Measurements from ENCODE around the gene ARAP1.

Gene ARAP1

DNA sequence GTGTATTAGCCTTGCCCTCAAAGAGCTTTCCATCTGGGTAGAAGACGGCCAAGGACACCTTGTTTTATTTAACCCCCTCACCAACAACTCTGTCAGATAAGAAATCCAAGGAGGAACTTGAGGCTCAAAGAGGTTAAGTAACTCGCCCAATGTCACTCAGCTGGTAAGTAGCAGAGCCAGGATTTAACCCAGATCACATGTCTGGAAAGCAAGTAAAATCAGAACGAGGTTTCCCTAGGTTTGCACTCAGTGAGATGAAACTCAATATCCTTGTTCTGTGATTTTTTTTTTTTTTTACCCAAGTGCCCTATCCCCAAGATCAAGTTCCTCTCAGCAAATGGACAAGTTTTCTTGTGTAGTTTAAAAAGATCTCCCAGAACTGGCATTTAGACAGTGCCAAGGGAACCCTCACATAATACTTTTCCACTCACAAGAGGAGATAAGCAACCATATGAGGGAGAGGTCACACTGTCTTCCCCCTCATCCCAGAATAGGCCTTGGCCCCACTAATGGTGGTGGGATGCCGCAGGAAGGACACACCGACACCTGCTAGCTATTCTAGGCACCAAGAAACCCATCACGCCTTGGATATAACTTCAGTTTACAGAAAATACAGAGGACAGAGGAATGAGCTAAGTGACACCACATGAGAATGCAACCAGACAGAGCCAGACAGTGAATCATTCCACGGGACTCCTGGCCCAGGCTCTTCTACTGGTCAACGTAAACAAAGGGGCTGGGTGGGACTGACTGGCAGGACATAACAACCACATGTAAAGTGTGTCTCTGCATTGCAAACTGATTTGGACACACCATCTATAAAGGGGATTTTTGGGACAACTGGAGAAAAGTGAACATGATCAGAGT is 8.6 kb upstream of the ARAP1 start:
- no peak for DNase-seq

DNA sequence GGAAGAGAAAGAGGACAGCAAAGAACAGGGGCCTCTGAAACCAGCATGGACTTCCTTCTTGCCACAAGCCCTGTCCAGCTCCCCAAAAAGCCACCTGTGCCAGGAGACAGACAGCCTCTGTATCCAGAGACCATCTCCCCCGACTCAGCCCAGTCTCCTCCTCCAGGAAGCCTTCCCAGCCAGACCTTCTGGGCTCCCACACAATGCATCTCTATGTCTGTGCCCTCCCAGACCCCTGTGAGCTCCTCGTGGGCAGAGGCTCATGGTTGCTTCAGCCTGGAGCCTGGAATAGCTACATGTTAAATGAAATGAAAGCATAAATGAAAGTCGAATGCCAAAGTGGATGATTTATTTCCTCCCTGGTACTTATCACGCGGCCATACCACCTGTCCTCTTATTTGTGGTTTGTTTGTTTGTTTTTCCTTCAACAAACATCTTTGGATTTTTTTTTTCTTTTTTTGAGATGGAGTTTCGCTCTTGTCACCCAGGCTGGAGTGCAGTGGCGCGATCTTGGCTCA is 7.3 kb upstream of the ARAP1 start:
- DNase-seq, result no peak

DNA sequence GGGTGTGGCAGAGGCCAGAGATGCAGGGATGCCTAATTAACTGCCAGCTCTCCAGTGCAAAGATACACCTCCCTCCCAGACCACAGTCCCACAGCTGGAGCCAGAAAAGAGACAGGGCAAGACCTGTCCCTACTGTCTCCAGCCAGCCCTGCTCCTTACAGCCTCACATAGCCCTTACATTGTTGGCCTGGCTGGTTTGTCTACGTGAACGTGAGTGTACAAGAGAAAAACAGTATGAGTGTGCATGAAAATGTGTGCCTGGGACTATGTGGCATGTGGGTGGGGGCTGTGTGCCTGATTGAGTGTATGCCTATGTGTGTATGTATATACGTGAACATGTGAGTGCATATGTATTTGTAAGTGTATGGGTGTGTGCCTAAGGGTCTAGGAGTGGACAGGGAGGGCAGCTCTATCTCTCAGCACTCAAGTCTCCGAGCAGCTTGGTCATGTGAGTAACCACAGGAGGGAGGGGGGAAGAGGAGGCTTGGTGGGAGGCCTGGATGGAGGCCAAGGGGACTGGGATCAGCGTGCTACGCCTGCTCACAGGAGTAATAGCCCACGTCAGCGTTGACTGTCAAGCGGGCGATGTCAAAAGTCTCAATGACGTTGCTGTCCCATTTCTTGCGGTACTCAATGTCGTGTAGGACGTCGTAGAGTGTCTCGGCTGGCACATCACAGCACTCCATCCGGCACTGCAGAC is 6.6 kb upstream of the ARAP1 start:
- no peak for DNase-seq

DNA sequence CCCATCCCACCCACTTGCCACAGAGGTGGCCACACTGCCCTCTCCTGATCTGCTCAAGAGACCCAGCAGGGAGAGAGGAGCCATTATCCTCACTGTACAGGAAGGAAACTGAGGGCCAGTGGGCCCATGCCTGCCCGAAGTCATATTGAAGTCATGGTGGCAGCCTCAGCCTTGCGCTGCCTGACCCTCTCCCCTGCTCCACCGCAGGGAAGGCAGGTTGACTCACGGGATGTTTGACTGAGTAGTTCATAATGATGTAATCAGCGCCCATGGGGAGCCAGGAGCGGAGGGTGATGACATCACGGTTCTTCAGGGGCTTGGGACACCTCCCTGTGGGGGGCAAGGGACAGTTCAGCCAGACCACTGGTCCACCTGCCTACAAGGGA is 6.1 kb upstream of the ARAP1 start:
- no peak for DNase-seq

DNA sequence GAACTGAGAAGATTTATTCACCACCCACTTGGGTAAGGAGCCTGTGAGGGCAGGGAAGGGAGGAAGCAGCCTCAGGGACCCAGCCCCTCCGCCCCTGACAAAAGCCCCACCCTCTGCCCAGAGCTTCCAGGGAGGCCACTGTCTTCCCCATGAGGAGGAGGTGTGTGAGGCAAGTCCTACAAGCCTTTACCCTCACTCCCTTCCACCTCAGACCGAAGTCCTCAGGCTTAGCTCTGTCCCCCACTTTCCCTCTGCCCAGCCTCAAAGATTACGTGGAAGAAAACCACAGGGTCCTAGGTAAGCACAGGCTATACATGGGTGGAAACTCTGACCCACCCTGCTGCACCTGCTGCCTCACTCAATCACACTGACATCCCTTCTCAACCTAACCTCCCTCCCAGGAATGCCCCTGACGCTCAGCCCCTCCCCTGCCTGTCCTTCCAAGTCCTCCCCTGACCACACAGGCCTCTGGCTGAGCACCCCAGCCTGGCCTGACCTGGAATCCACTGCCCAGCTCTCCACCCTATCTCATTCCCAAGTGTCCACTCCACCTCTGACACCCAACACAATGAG is 3.6 kb upstream of the ARAP1 start:
- no peak for DNase-seq

DNA sequence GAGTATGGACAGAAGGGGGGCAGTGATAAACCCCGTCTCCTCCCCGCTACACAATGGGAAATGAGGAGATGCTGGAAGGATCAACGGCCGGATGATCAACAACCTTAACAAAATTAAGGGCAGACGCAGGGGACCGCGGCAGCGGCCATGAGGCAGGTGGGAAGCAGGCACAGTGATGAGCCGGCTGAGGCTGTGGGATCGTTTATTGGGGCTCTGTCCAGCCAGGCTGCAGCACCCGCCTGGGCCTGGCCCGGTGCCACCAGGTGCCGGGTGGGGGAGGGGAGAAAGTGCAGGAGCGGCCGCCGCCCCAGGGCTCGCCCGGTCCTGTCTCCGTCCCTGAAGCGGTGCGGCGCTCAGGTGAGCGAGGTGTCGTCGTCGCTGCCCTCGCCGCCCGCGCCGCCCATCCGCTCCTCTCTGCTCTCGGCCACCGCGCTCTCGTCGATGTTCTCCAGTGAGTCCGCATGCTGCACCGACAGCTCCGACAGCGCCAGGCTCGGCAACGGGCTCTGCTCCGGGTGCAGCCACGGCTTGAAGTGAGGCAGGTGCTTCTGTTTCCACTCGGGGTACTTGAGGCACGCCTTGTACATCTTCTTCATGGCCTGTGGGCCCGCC is 2.4 kb upstream of the ARAP1 start:
- DNase-seq, result no peak

DNA sequence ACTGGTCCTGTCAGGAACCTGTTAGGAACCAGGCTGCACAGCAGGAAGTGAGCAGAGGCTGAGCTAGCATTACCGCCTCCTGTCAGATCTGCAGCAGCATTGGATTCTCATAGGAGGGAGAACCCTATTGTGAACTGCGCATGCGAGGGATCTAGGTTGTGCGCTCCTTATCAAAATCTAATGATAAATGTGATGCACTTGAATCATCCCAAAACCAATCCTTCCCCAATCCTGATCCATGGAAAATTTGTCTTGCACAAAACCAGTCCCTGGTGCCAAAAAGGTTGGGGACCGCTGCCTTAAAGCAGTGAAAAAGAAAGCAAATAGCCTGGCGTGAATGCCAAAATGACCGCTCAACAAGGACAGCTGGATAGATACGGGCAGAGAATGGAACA is 1.9 kb upstream of the ARAP1 start:
- DNase-seq, result no peak

DNA sequence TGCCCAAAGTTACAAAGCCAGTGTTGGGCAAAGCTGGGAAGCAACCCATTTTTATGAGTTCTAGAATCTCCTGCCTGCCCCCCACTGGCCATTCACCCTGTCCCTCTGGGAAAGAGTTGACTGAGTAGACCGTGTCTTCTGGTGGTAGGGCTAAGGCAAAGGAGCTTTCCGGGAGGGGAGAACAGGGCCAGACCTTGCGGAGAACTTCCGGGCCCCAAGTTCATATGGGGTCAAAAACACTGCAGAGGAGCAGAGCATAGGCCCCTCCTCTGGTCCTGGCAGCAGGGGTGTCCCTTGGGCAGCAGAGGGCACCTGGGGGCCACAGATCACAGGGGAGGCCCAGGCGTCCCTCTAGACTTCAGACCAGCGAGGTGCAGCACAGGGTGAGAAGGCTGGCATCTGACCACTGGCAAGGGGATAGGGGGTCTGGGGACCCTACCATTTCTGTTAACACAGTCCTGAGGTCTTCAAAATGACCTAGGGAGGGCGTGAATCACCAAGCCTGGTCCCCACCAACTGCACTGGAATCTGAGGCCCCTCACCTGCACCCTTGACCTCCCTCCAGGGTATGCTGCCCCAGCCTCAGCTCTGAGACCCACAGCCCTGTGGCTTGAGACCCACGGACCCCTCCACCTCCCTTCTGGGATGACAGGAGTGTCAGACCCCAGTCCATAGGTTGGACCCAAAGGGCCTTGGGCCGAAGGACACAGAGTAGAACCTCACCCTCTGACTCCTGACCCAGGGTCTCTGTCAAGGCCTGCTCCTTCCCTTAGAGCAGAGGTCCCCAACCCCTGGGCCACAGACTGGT is 1.3 kb upstream of the ARAP1 start:
- no peak for DNase-seq

DNA sequence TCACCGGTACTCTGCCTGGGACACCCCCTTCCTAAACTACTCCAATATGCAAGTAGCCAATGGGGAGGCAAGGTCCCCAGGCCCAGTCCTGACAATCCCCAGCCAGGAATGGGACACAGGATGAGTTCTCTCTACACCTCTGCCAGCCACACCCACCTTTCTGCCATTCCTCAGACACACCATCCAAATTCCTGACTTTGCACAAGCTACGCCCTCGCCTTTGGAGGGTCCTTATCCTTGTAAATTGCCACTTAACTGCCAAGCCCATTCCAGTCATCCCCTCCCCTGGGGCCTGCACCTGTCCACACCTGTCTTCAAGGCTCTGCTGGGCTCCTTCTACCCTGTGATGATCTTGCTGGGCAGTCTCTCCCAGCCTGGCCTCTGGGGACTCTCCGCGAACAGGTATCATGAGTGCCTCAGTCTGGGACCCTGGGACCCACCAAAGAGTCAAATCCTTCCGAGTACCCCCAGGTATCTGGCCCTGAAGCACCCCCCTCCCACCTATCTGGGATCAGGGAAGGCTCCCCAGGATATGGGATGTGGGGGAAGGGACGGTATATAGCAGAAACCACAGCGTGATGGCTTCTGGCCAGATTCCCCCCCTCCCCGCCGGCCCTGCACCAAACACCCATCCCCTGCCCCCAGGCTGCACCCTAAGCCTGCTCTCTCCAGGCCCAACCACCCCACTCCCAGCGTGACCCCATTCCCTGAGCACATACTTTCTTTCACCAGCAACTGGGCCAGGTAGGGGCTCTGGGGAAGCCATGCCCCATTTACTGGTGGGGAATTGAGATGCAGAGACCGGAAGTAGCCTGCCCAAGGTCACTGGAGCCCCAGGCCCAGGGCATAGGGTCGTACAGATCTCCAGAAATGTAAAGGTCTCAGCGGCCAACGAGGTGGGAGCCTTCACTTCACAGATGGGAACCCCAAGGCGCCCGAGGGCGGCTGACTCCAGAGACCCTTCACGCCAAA is 806 bp downstream of the ARAP1 start:
- peak; percentile 28 for DNase-seq

DNA sequence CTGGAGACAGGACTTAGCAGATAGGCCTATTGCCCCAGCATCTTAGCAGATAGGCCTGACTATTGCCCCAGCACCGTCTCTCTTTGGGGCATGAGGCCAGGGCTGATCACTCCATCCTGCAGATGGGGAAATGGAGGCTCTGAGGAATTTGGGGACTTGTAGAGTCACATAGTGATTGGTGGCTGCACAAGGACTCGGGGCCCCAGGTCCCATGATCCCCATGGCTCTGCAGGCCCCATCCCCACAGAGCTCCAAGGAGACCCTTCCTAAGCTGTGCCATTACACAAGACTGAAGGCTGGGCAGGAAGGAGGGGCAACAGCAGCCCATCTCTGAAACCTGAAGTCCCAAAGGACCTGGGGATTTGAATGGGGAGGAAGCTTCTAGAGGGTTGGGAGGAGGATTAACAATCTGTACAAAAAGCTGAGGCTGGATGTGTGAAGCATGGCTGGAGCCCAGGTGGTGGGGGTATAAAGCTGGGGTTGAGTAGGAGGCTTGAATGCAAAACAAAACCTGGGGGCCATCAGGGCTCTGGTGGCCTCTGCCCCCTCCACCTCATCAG is 1.6 kb downstream of the ARAP1 start:
- DNase-seq, result no peak

DNA sequence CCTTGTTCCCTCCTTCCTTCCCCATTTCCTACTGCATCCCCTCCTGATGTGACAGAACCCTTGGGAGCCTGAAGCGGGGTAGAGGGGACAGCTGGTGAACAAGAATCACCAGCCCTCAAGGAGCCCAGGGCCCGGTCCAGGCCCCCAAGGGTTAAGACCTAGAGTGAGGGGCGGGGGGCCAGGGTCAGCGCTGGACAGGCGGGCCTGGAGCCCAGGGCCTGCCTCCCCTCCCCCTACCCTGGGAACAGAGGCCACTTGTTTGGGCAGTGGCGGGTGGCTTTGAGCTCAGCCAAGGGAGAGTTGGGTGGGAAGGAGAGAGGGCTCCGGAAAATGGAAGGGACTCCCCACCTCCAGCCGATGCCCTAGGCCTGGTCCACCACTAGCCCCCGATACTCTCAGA is 2.1 kb downstream of the ARAP1 start:
- no peak for DNase-seq

DNA sequence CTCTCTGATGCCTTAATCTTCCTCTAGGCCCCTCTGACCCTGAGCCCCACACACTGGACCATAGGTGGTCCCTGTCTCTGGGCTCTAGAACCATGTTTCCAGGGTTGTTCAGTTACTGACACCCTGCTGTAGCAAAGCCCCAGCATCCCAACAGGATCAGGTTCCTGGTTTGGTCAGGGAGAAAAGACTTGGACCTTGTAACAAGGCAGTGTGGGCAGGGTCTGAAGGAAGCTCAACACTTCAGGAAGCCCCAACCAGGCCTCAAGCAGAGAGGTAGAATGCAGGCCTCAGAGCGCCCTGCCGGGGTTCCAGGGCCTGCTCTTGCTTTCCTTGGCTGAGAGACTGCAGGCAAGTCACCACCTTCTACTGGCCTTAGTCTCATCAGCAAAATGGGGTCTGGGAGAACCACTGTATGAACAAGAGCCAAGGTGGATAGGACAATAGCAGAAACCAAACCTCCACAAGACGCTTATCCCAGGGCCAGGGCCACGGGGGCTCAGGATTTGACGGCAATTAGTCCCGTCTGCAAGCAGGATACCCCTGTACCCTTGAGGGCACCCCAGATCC is 4.8 kb downstream of the ARAP1 start:
- no peak for DNase-seq

DNA sequence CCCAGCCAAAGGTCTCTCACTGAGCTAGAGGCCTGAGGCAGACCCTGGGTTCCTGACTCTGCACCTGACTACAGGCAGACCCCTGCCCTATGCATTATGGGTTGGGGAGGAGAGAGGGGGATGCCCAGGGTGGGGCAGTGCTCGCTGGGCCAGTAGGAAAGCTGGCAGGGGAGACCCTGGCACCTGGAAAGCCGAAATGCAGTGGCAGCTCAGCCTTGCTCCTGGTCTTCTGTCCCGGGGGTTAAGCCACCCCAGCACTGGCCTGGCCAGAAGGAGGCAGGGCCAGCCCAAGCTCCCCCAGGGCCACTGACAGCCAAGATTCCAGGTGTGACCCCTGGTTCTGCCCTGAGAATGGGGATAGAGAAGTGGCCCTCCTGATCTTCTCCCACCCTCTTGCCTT is 5.4 kb downstream of the ARAP1 start:
- DNase-seq, result no peak

DNA sequence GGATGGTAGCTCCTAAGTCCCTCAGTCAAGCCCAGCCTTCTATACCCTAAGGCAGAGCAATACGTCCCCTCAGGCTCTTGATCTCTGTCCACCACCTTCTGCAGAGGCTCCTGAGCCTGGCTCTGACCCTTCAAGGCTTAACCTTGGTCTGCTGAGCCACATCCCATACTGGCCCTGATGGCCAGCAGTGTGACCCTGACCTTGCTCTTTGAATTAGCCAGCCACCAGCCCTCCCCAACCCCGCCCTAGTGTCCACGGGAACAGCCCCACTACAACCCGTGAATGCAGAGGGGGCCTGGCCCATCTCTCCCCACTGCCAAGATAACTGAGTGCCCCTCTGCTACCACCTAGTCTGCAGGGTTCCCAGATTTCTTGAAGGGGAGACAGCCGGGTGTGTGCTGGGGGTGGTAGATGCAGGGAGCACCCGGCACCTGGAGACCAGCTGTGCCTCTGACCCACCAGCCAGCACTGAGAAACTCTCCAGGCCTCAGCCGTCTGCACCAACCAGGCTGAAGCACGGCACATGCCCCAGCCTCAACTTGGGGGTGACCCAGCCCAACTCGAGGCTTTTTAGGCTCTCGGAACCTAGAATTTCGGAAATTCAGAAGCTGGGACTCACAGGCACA is 6.2 kb downstream of the ARAP1 start:
- no peak for DNase-seq

DNA sequence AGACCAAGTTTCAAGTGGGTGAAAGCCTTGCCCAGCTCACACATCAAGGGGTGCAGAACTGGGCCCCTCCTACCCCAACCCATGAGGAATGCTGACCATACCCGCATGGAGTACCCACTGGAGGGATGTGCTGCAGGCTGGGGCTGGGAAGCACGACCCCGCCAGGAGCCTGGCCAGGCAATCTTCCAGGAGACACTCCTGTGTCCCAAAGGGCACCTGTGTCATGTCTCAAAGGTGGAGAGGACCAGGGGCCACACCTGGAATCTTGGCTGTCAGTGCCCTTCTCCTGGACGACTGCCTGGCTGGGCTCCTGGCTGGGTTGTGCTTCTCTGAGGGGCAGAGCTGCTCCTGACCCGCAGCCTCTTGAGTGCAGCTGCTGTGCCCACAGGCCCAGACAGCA is 6.7 kb downstream of the ARAP1 start:
- DNase-seq, result no peak

DNA sequence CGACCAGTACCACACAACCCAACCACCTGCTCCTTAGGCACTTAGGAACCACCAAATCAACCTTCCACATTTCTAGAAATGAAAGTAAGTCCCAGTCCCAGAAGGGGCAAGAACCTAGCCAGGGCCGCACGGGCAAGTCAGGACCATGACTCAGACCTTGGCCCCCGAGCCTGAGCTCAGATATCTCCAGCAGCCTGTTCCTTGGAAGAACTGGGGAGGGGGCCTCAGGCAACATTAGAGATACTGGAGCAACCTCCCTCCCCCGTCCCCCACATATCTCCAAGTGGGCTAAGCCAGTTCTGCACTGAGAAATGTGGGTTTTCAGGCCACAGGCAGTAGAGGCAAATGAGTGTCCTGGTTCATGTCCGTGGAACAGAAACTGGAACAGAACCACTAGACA is 7.7 kb downstream of the ARAP1 start:
- no peak for DNase-seq

DNA sequence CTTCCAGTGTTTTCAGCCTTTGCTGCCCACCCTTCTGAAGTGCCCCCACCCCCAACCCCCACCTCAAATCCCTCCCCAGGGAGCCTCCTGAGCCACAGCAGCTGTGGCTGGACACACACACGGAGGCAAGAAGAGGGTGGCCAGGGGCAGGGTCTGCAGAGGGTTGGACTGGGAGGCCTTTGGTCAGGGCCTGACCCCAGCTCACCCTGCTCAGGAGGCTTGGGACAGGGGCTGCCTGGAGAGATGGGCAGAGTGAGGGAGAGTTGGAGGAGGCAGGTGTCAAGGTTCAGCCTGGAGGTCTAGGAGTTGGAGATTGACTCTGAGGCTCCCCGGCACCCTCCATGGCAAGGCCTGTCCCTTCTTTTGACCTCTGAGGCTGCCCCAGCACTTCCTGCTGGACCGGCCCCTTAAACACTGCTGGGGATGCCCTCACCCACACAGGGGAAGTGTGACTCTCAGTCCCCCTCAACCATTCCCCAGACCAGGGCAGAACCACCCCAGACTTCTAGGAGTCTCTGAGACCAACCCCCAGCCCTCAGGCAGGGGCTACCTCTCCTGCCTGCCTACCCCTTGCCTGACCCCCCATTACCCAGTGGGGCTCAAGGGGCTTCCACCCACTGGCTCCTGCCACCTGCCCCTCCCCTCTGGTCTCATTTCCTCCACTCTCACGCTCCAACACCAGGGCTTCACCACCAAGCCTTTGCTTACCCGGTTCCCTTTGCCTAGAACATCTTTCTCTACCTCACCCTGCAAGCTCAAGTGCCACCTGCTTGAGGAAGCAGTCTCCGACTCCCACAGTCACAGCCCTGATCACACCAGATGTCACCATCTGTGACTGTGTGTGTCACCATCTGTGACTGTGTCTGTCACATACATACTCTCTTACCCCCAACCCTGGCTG is 8.6 kb downstream of the ARAP1 start:
- no peak for DNase-seq

DNA sequence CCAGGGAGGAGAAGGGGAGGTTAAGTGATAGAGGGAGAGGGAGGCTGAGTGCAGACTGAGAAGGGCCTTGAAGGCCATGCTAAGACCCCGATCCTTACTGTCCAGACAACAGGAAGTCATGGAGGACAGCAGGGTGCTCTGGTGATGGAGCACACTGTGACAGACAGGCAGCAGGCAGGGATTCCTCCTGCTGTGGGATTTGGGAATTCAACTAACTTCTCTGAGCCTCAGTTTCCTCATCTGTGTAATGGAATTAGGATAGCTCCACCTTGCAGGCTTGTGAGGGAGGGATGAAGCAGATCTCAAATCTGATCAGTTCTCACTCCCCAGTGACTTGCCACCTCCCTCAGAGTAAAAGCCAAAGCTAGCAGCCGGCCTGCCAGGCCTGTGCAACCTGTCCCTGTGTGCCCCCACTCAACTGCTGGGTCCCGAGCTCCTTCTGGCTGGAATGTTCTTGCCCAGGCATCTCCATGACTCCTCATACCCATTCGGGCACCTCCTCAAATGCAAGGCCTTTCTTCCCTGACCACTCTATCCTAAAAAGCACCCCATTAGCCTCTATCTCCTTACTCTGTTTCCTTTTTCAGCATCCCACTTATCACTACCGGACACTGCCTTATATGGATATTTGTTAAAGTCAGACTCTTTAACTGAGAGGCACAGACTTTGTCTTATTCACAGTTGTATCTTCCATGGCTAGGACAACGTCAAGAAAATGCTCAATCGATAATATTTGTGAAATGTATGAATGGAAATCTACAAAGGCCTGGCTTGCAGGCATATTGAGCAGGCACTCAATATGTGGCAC is 9.5 kb downstream of the ARAP1 start:
- DNase-seq, result no peak
